Prostate gland (tissue), 2 donors: ENCODE results near the gene ZBTB21. TPM values are rescaled to one million over a fixed set of nuclear protein-coding genes. Genes with fewer than 3 reads are reported as not detected.

ENCODE experiments used
- DNase-seq: peaks from one replicate; pipeline ENCODE4 v3.0.0-alpha.2; 2019; ENCODE audit warnings: low spot score
- H3K27ac ChIP-seq, 2 donors: fragments of 200-600 bp; sonication (generic); 2 replicates each; pipeline ENCODE4 v1.5.1; 2017 to 2019
- H3K27me3 ChIP-seq: fragments of 200-600 bp; sonication (generic); replicated peaks from 2 replicates; pipeline ENCODE4 v1.5.1; 2019; ENCODE audit not compliant: insufficient read depth
- H3K36me3 ChIP-seq, 2 donors: fragments of 200-600 bp; sonication (generic); 1 replicate in 1 of 2; 2 replicates in 1 of 2; pipeline versions ENCODE4 v1.5.1 to v1.8.1; 2017 to 2019
- H3K4me1 ChIP-seq: fragments of 200-600 bp; sonication (generic); replicated peaks from 2 replicates; pipeline ENCODE4 v1.5.1; 2019
- H3K4me3 ChIP-seq, 2 donors: fragments of 200-600 bp; sonication (generic); 2 replicates each; pipeline ENCODE4 v1.5.1; 2017 to 2019
- H3K9me3 ChIP-seq: fragments of 200-600 bp; sonication (generic); 2 replicates; pipeline ENCODE4 v1.5.1; 2017
- CTCF ChIP-seq, 4 experiments: fragments of 200-600 bp in 2 of 4; fragments of 450-650 bp in 2 of 4; sonication (generic) in 2 of 4; IDR thresholded peaks; 1 replicate in 3 of 4; 2 replicates in 1 of 4; pipeline ENCODE4 v1.5.1; 2016 to 2019; ENCODE audit warnings: antibody characterized with exemption in 4 of 4, mild to moderate bottlenecking in 2 of 4, moderate library complexity in 2 of 4
- POLR2A ChIP-seq: fragments of 450-650 bp; IDR thresholded peaks from one replicate; pipeline ENCODE4 v1.6.1; 2016; ENCODE audit warnings: antibody characterized with exemption, mild to moderate bottlenecking
- POLR2AphosphoS5 ChIP-seq: sonication (generic); formaldehyde crosslinking; IDR thresholded peaks from one replicate; pipeline ENCODE4 v1.6.1; 2017; ENCODE audit warnings: antibody characterized with exemption
- WGBS: methylation state at CpG from one replicate; pipeline ENCODE4 v1.1.5; 2018; 5-methylcytosine and 5-hydroxymethylcytosine counted together
- intact Hi-C: fragments of 100-400 bp; cut with DNase I; formaldehyde crosslinking; loops from one replicate; pipeline ENCODE4 v1.14.2; 2022
- total RNA-seq, 2 donors: library from RNA; depleted of rRNA; stranded (reverse); fragments of >200 nt; gene quantifications; one replicate each; pipeline ENCODE4 v1.1.0, GENCODE V29; 2016

ZBTB21 gene
- total RNA-seq, 2 donors from 2014 or later: 12.3 to 13.6 TPM

GRCh38 chr21:42037943-42038342 lies 27.8 kb upstream of the ZBTB21 start:
- H3K36me3 ChIP-seq: no peaks in the 10 kb centered on the region
- H3K27me3 ChIP-seq: no peaks in the 10 kb centered on the region
- H3K9me3 ChIP-seq: no peaks in the 10 kb centered on the region
- intact Hi-C loops: no loop called here
- no peak overlapping the region for H3K4me3 ChIP-seq
- no peak for DNase-seq
- H3K27ac ChIP-seq: no peak overlapping the region
- WGBS: 67% methylated on average over 12 of the region's 12 CpGs
- no peaks in the 10 kb centered on the region for H3K4me1 ChIP-seq
- no peak for TF ChIP-seq POLR2AphosphoS5
- no peak for TF ChIP-seq POLR2A
- no peak for TF ChIP-seq CTCF (IDR thresholded peaks at IDR 0.05)

DNA sequence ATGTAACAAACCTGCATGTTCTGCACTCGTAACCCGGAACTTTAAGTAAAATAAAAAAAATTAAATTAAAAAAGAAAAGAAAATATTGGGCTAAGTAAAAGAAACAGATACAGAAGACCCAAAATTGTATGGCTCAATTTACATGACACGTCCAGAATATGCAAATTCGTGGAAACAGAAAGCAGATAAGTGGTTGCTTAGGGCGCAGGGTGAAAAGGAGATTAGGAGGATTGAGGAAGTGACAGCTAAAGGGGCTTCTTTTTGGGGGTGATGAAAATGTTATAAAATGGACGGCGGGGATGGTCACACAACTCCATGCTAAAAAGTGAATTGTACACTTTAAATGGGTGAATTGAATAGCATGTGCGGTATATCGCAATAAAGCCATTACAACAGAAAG lies 27.4 kb upstream of the ZBTB21 start:
- no peak for TF ChIP-seq POLR2A
- TF ChIP-seq POLR2AphosphoS5: no peak
- no peak for TF ChIP-seq CTCF (IDR thresholded peaks at IDR 0.05)
- Histone ChIP-seq H3K4me1 (no peaks in the 10 kb centered on the region), H3K9me3 (no peaks in the 10 kb centered on the region), H3K36me3 (no peaks in the 10 kb centered on the region), H3K4me3 (no peak overlapping the region), H3K27me3 (no peaks in the 10 kb centered on the region), H3K27ac (no peak overlapping the region)
- 88% methylated on average over 9 of the region's 9 CpGs for WGBS
- intact Hi-C loops: no loop called here
- DNase-seq: no peak

- Histone ChIP-seq H3K4me1 (no peaks in the 10 kb centered on the region), H3K27ac (no peak overlapping the region), H3K9me3 (no peaks in the 10 kb centered on the region), H3K27me3 (no peaks in the 10 kb centered on the region), H3K36me3 (no peaks in the 10 kb centered on the region), H3K4me3 (no peak overlapping the region)
- 83% methylated on average over 2 of the region's 2 CpGs for WGBS
- intact Hi-C loops: no loop called here
- TF ChIP-seq POLR2AphosphoS5 (no peak), POLR2A (no peak), CTCF (IDR thresholded peaks at IDR 0.05) (no peak)
- DNase-seq: no peak
Measured at GRCh38 chr21:42036313-42036712, 26.2 kb upstream of the ZBTB21 start.

DNA sequence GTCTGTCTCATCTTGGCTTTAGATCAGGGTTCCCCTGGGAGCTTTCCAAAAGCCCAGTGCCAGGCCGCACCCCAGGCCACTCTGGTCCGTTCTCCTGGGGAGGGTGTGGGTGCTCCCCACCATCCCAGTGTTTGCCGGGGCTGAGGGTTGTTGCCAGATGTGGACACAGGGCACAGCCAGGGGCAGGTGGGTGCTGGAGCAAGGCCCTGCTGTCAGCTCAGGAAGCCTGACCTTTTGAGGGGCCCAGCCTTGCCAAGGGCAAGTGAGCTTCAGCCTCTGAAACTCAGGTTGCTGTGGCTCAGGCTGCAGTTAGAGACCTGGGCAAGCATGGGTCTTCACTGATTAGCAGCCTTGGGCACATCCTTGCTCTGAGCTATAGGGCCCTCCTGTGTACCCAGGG lies 22.8 kb upstream of the ZBTB21 start:
- no peak for DNase-seq
- no peaks in the 10 kb centered on the region for H3K27me3 ChIP-seq
- no peaks in the 10 kb centered on the region for H3K9me3 ChIP-seq
- no peak overlapping the region for H3K4me3 ChIP-seq
- intact Hi-C loops: no loop called here
- H3K36me3 ChIP-seq: no peaks in the 10 kb centered on the region
- TF ChIP-seq POLR2AphosphoS5 (no peak), CTCF (IDR thresholded peaks at IDR 0.05) (no peak), POLR2A (no peak)
- 92% methylated on average over 3 of the region's 3 CpGs for WGBS
- H3K27ac ChIP-seq: no peak overlapping the region
- no peaks in the 10 kb centered on the region for H3K4me1 ChIP-seq

GRCh38 chr21:42032266-42032665 lies 22.1 kb upstream of the ZBTB21 start:
- 96% methylated on average over 2 of the region's 2 CpGs for WGBS
- TF ChIP-seq POLR2AphosphoS5 (no peak), POLR2A (no peak), CTCF (IDR thresholded peaks at IDR 0.05) (no peak)
- intact Hi-C loops: no loop called here
- H3K4me3 ChIP-seq: no peak overlapping the region
- no peak for DNase-seq
- H3K27ac ChIP-seq: no peak overlapping the region
- no peaks in the 10 kb centered on the region for H3K9me3 ChIP-seq
- no peaks in the 10 kb centered on the region for H3K4me1 ChIP-seq
- H3K36me3 ChIP-seq: no peaks in the 10 kb centered on the region
- no peaks in the 10 kb centered on the region for H3K27me3 ChIP-seq
